NB4 (cell line): ENCODE results near the gene DENND4A.
"Not testable (repeated sequence)": the region's sequence is repeated elsewhere in the genome, so short reads cannot be mapped to it uniquely, and the experiment has no call there.

Experiments
- DNase-seq: peaks from one replicate; pipeline ENCODE4 v3.0.0; 2010; ENCODE audit warnings: low read depth
- H3K4me3 ChIP-seq: one replicate; pipeline ENCODE4 v1.5.1; 2011; ENCODE audit warnings: mild to moderate bottlenecking, low read depth, low read length, moderate library complexity
- MYC ChIP-seq: IDR thresholded peaks from 2 replicates; pipeline ENCODE4 v1.6.1; 2011; ENCODE audit warnings: low read depth, low read length
- POLR2A ChIP-seq: IDR thresholded peaks from 2 replicates; pipeline ENCODE4 v1.6.1; 2011; ENCODE audit warnings: mild to moderate bottlenecking; ENCODE audit not compliant: insufficient read length; ENCODE audit errors: extremely low read depth
- TF ChIP-seq, protein P1 (sequence below): IDR thresholded peaks from one replicate; pipeline ENCODE4 v1.5.1; 2012; ENCODE audit warnings: low read depth, low read length
- TF ChIP-seq, protein P2 (sequence below): IDR thresholded peaks from 2 replicates; pipeline ENCODE4 v1.6.1; 2011; ENCODE audit warnings: low read depth, low read length

Gene DENND4A

DNA sequence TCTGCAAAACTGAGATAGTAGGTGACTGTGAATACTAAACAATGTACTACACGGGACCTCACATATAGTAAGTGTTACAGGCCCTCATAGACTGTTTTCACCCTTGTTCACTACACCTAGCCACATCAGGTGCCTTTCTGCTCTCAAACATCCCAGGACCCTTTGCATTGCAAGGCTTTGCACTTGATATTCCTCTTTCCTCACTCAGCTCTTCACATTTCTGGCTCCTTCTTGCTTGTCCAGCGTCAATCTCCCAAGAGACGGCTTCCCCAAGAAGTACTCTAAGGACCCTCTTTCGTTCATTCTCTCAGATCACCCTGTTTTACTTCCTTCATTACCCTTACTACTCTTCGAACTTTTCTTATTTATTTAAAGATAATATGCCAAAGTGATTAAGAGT, 10.0 kb downstream of the DENND4A start:
- DNase-seq = no peak
- TF ChIP-seq, protein P1, sequence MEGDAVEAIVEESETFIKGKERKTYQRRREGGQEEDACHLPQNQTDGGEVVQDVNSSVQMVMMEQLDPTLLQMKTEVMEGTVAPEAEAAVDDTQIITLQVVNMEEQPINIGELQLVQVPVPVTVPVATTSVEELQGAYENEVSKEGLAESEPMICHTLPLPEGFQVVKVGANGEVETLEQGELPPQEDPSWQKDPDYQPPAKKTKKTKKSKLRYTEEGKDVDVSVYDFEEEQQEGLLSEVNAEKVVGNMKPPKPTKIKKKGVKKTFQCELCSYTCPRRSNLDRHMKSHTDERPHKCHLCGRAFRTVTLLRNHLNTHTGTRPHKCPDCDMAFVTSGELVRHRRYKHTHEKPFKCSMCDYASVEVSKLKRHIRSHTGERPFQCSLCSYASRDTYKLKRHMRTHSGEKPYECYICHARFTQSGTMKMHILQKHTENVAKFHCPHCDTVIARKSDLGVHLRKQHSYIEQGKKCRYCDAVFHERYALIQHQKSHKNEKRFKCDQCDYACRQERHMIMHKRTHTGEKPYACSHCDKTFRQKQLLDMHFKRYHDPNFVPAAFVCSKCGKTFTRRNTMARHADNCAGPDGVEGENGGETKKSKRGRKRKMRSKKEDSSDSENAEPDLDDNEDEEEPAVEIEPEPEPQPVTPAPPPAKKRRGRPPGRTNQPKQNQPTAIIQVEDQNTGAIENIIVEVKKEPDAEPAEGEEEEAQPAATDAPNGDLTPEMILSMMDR = no peak
- TF ChIP-seq MYC (no peak), POLR2A (no peak)
- H3K4me3 ChIP-seq = no peak overlapping the region

DNA sequence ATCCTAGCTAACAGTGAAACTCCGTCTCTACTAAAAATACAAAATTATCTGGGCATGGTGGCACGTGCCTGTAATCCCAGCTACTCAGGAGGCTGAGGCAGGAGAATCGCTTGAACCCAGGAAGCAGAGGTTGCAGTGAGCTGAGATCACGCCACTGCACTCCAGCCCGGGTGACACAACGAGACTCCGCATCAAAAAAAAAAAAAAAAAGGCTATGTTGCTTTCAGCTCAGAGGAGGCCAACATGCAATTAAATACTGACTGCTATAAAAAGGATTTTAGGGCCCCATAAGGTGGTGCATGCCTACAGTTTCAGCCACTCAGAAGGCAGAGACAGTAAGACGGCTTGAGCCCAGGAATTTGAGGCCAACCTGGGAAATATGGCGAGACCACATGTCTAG, 13.4 kb downstream of the DENND4A start:
- not testable (repeated sequence) for DNase-seq, H3K4me3 ChIP-seq

DNA sequence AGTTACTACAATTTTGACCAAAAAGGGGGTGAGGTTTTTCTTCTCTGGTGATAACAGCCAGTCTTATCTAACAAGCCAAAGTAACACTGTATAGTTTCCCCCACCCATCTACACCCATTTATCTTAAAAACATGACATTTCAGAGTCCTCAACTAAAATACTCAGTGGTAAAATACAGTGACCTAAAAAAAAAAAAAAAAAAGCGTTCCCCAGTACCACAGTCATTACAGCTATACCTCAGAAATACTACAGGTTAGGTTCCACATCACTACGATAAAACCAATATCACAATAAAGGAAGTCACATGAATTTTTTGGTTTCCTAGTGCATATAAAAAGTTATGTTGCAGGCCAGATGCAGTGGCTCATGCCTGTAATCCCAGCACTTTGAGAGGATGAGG, 13.8 kb downstream of the DENND4A start:
- TF ChIP-seq, protein P1 = no peak
- TF ChIP-seq MYC (no peak), POLR2A (no peak)
- TF ChIP-seq, protein P2, sequence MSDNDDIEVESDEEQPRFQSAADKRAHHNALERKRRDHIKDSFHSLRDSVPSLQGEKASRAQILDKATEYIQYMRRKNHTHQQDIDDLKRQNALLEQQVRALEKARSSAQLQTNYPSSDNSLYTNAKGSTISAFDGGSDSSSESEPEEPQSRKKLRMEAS = no peak
- H3K4me3 ChIP-seq = no peak overlapping the region
- no peak for DNase-seq

DNA sequence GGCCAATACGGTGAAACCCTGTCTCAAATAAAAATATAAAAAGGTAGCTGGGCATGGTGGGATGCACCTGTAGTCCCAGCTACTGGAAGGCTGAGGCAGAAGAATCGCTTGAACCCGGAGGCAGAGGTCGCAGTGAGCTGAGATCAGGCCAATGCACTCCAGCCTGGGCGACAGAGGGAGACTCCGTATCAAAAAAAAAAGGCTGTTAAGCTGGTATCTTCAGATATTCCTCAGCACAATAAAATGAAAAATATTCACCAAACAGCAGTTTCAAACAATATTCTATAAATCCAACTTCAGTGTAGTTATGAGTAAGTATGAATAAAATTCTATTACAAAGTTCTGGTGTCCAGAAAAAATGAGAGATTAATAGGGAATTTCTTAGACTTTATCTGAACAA, 14.2 kb downstream of the DENND4A start:
- no peak overlapping the region for H3K4me3 ChIP-seq
- DNase-seq = no peak
- TF ChIP-seq, protein P2 = no peak
- no peak for TF ChIP-seq POLR2A

DNA sequence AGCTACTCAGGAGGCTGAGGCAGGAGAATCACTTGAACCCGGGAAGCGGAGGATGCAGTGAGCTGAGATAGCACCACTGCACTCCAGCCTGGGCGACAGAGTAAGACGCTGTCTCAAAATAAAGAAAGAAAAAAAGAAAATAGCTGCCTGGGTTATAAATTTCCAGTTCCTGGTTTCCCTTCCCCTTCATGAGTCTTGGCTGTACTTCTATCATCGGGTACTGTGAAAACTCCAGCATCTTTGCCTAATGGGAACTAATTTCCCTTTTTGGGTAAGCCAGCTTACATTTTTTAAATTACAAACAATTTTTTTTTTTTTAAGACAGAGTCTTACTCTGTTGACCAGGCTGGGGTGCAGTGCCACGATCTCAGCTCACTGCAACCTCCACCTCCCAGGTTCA, 15.0 kb downstream of the DENND4A start:
- no peak for TF ChIP-seq POLR2A
- TF ChIP-seq, protein P2 = no peak
- TF ChIP-seq, protein P1 = no peak
- no peak for TF ChIP-seq MYC
- no peak overlapping the region for H3K4me3 ChIP-seq
- DNase-seq = no peak

DNA sequence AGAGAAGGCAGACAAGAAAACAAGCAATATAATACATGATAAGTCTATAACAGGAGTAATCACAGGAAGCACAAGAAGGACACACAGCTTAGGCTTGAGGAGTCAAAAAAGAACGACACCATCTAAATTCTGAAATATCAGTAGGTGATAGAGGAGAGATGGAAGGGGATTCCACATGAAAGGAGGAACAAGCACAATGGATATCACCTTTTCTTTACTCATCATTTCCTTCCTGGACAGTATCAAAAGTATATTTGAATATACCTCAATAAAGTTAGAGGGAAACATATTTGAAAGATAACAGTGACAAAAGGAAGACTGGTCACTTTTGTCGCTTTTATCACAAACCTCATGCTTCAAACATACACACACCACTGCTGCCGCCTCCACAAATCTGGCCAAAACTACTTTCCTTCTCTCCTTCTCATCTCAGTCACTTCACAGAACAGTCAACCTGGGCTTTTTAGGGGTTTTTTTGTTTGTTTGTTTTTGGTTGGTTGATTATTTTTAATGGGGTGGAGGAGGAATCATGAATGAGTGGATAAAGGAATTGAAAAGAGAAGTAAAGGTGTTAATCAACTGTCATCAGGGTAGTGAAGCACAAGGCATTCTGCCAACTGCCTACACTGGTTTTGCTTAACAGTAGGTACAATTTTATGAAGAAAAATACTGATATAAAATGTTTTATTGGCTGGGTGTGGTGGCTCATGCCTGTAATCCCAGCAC, 18.5 kb downstream of the DENND4A start:
- H3K4me3 ChIP-seq = no peak overlapping the region
- TF ChIP-seq, protein P2 = no peak
- TF ChIP-seq POLR2A (no peak), MYC (no peak)
- TF ChIP-seq, protein P1 = no peak
- DNase-seq = no peak

DNA sequence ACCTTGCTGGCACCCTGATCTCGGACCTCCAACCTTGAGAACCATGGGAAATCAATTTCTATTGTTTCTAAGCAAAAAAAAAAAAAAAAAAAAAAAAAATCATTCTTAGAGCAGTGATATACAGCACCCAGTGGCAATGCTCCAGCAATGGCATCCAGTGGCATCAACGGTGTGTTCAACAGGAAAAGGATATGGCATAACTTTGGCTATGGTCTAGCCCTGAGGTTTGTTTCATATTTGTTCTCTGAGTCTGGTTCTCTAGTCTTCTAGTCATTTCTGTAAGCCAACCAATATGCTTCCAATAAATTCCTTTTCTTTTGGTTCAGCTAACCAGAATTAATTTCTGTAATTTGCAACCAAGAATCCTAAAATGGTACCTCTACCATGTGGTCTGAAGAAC, 19.2 kb downstream of the DENND4A start:
- H3K4me3 ChIP-seq = no peak overlapping the region
- TF ChIP-seq, protein P2 = no peak
- TF ChIP-seq POLR2A (no peak), MYC (no peak)
- TF ChIP-seq, protein P1 = no peak
- no peak for DNase-seq
